Stimulated activated CD4-positive, alpha-beta T cell treated with anti-CD3 and anti-CD28 coated beads, TNF-alpha, amount 100 ng/mL, for 48 hours (primary cell): ENCODE results near the gene CSGALNACT2.

Experiments
- DNase-seq, 3 donors: peaks; one replicate each; pipeline ENCODE4 v3.0.0-alpha.2; 2020; ENCODE audit warnings: low read depth in 3 of 3

CSGALNACT2 gene

GRCh38 chr10:43229208-43230061 lies 91.2 kb downstream of the CSGALNACT2 start:
- peak in 1 of 3 donors; percentile 23 for DNase-seq

GRCh38 chr10:43230101-43230908 lies 92.1 kb downstream of the CSGALNACT2 start:
- no peak for DNase-seq

- DNase-seq: no peak
Observed at GRCh38 chr10:43230909-43231522, 92.8 kb downstream of the CSGALNACT2 start.

- no peak for DNase-seq
Observed at GRCh38 chr10:43231523-43232078, 93.4 kb downstream of the CSGALNACT2 start.

- no peak for DNase-seq
Observed at GRCh38 chr10:43233601-43234430, 95.6 kb downstream of the CSGALNACT2 start.

- no peak for DNase-seq
Observed at GRCh38 chr10:43234471-43235041, 96.3 kb downstream of the CSGALNACT2 start.
